GM21723 (cell line): Measurements from ENCODE around the gene UST.
"Not testable (repeated sequence)": the region's sequence is repeated elsewhere in the genome, so short reads cannot be mapped to it uniquely, and the experiment has no call there.

Experiments
- ATAC-seq: cut with Tn5 transposase; IDR thresholded peaks from one replicate; pipeline ENCODE4 v1.9.1; 2021; ENCODE audit warnings: mild to moderate bottlenecking, moderate library complexity; ENCODE audit not compliant: unreplicated experiment

Gene UST

DNA sequence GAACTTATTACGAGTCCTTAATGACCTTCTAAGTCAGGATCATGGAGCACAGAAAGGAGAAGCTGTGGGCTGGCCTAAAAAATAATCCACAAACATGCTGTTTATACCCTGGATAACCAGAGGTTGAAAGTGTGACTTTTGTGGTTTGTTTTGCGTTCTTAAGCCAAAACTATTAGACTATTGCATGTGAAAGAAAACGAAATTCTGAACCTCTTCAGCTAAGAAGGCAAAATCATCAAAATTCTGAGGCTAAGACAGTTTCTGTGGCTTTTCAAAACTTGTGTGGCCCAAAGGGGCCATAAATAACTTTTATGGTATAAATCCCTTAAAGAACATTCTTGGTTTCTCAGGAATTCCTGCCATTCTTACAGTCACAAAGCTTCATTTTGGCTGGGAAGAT lies 251.0 kb downstream of the UST start:
- no peak for ATAC-seq

- ATAC-seq = no peak
Measured at GRCh38 chr6:148998704-148999103, 251.9 kb downstream of the UST start.

GRCh38 chr6:148999501-148999900 lies 252.7 kb downstream of the UST start:
- ATAC-seq = no peak

- no peak for ATAC-seq
Measured at GRCh38 chr6:148999929-149000468, 253.2 kb downstream of the UST start.

DNA sequence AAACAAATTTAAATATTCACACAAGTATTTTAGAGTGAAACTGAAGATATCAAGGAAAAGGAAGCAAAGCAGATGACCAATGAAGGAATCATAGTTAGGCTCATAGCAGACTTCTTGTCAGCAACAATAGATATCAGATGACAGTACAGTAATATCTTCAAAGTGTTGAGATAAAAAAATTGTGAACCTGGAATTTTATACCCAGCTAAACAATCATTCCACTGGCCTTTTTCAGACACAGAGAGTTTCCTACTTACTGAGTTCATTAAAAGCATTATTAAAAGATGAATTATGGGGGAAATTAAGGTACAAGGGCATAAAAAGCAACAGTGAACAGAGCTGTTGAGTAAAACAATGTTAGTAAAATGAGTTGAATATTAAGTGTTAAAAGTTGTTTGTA lies 254.6 kb downstream of the UST start:
- no peak for ATAC-seq

- ATAC-seq = no peak
Measured at GRCh38 chr6:149003560-149003959, 256.7 kb downstream of the UST start.

GRCh38 chr6:149004664-149005063 lies 257.8 kb downstream of the UST start:
- no peak for ATAC-seq

GRCh38 chr6:149006236-149006635 lies 259.4 kb downstream of the UST start:
- not testable (repeated sequence) for ATAC-seq

DNA sequence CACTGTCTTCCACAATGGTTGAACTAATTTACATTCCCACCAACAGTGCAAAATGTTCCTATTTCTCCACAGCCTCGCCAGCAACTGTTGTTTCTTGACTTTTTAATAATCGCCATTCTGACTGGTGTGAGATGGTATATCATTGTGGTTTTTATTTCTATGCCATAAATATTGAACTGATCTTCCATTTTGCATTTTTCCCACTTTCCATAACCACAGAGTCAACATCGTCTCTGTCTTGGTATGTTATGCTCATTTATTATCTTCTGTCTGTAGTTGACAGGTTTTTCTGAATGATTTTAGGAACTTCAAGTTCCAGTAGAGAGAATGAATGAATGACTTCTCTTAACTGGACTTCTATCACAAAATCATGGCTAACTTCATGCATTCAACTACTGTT lies 259.8 kb downstream of the UST start:
- no peak for ATAC-seq

DNA sequence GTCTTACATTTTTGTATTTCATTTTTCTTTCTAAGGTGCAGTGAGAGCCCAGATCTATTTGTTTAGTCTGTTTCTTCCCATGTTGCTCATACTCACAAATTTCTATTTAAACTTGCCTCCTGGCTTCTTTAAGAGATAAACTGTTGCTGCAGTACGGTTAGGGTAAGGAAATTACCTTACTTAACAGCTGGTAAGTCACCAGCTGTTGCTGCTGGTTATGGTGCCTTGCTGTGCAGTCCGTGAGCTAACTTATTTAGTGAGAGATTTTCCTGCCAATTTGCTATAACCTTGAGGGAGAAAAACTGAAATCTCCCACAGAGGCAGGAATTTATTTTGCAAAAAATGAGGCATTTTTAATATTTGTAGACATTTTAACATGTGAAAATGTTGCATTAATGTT lies 261.0 kb downstream of the UST start:
- ATAC-seq = no peak

DNA sequence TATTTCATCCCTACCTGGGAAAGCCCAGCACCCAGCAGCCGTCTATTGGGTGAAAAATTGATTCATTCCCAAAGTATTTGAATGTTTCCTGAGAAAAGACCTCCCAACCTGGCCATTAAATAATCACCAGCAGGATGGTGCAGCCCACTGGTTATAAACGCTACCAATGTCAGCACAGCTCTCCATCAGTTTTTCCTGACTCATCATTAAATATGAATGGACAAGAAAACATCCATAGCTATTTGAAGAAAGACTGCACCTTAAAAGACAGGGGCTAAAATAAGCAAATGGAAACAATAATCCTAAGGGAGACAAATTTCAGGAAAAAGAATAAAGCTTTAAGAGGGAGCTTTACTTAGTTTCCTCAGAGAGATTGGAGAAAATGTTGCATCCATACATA lies 261.9 kb downstream of the UST start:
- no peak for ATAC-seq

DNA sequence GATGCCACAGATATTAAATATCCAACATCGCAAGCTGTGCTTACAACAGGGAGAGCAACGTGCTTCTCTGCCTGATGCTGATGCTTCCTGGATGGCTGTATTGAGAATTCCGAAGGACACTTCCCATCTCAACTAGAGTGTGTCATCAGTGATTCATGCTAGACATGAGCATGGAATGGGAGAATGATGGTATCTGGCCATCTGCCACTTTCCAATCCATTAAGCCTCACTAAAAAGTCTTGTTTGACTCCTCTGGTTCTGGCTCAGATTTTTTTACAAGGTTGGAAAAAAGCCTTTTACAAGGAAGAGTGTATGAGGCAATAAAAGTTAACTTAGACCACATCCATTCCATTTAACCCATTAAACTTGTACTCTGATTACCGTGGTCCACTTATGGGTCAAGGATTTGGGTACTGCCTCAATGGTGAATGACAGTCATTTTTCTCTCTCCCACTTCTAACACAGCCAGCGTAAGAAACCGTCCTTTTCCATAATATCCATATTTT lies 265.3 kb downstream of the UST start:
- no peak for ATAC-seq

GRCh38 chr6:149013586-149014344 lies 266.9 kb downstream of the UST start:
- ATAC-seq = no peak

- ATAC-seq = no peak
Measured at GRCh38 chr6:149014631-149015534, 268.1 kb downstream of the UST start.

DNA sequence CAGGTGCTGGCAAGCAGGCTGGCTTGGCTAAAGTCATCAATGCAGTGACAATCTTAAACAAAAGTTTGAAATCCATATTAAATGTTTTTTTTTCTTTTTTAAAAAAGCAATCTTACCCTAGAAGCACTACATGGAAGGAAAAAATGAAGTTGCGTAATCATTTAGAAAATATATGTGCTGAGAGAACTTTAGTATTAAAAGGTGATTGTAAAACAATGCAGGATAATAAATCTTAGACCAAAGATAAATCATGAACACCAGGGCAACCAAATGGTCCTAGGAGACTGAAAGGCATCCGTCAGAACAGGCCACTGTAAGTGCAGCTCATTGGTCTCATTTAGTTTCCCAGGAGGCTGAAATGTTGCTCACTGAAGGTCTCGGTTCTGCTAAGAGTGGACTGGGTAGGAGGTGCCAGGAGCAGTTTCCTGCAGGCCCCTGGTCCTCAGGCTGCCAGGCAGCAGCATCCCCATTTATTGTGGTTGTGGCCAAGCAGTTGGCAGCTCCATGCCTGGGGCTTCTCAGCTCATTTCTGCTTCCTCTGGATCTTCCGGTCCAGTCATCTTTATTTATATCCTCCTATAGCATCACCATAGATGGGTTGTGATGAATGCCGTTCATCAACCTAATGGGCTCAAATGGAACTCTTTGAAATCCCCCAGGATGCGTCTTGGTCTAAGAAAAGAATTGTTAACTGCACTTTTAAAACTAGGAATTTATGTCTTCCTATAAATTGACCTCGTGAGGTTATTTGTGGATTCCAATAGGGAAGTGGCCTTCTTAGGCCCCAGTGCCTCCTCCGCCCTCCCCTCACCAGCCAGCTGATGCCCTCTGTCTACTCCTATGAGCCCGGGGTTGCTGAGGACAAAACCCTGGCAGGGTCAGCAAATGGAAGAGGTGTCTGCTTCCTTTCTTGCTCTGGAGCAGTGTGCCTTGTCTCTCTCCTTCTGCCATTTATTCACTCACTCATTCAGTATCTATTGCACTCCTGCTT lies 269.0 kb downstream of the UST start:
- ATAC-seq = no peak

DNA sequence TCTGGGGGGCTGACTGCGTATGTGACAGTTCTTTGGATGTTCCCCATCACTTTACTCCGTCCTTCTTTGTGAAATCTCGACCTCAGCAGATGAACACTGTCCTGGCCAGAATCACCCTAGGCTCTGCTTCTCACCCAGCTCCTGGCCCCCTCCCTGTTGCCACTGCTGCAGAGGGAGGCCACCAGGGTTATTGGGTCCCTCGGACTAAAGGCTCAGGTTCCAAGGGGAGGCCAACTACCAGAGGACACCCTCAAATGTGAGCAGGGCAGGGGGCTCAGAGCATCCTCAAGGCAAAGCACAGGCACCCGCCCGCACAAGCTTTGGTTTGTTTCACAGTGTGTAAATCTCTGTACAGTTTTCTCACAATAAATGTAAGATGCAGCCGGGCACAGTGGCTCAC lies 269.9 kb downstream of the UST start:
- ATAC-seq = no peak

DNA sequence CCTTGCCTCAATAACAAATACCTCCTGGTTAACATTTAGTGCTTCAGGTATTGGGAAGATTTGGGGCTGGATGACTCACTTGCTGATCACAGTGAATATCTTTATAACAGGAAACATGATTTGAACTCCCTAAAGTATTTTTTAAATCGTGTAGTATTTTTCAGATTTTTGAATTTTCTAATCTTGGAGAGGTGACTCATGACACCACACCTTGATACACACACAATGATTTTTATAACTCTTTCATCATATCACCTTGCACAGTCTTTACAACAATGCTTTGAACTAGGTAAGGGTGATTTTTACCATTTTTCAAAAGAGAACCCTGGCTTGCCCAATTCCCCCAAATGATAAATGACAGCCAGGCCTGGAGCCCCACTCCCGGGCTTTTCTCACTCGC lies 273.5 kb downstream of the UST start:
- no peak for ATAC-seq

GRCh38 chr6:149024361-149024760 lies 277.5 kb downstream of the UST start:
- no peak for ATAC-seq

GRCh38 chr6:149025061-149025460 lies 278.2 kb downstream of the UST start:
- ATAC-seq = no peak

DNA sequence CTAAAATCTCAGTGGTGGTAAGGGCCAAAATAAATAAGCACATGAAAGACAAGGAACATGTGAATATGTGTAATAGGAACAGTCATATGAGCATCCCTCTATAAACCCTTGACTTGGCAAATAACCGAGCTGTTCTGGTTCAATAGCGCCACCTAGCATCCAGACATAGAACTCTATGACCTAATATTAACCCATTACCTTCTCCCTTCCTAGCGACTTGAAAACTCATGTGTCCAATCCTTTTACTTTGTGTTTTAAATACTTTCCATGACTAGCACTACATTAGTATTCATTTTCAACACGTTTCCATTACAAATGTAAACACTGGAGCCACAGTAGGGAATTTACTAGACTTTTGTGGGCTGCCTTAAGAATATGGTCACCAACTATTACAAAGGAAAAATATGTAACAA lies 279.7 kb downstream of the UST start:
- no peak for ATAC-seq
